Measurements from ENCODE around the gene CSHL1.
"Not testable (repeated sequence)": the region's sequence is repeated elsewhere in the genome, so short reads cannot be mapped to it uniquely, and the experiment has no call there.

Gene CSHL1

GRCh38 chr17:63918305-63918704 lies 7.2 kb upstream of the CSHL1 start:
- DNase-seq, result no peak
- TF ChIP-seq GATA1 (IDR thresholded peaks at IDR 0.05; ENCODE audit: low read depth, low read length) (no peak), POLR2A (IDR thresholded peaks at IDR 0.05; ENCODE audit: low read length) (no peak)

- DNase-seq, result no peak
- TF ChIP-seq GATA1 (IDR thresholded peaks at IDR 0.05; ENCODE audit: low read depth, low read length) (no peak), POLR2A (IDR thresholded peaks at IDR 0.05; ENCODE audit: low read length) (no peak)
Observed at GRCh38 chr17:63917646-63918045, 6.6 kb upstream of the CSHL1 start.

GRCh38 chr17:63917206-63917605 lies 6.1 kb upstream of the CSHL1 start:
- not testable (repeated sequence) for DNase-seq

- no peak for TF ChIP-seq GATA1 (IDR thresholded peaks at IDR 0.05; ENCODE audit: low read depth, low read length)
- TF ChIP-seq POLR2A (IDR thresholded peaks at IDR 0.05; ENCODE audit: low read length), result no peak
- DNase-seq, result no peak
Observed at GRCh38 chr17:63916566-63917185, 5.6 kb upstream of the CSHL1 start.

- DNase-seq, result not testable (repeated sequence)
Observed at GRCh38 chr17:63915753-63916152, 4.7 kb upstream of the CSHL1 start.

GRCh38 chr17:63914471-63914870 lies 3.4 kb upstream of the CSHL1 start:
- TF ChIP-seq POLR2A (IDR thresholded peaks at IDR 0.05; ENCODE audit: low read length) (no peak), GATA1 (IDR thresholded peaks at IDR 0.05; ENCODE audit: low read depth, low read length) (no peak)
- DNase-seq, result no peak

- TF ChIP-seq GATA1 (IDR thresholded peaks at IDR 0.05; ENCODE audit: low read depth, low read length) (no peak), POLR2A (IDR thresholded peaks at IDR 0.05; ENCODE audit: low read length) (no peak)
- peak in 1 of 2 experiments; percentile 69 for DNase-seq
Observed at GRCh38 chr17:63911657-63912100, 621 bp upstream of the CSHL1 start.

- TF ChIP-seq POLR2A (IDR thresholded peaks at IDR 0.05; ENCODE audit: low read length) (no peak), GATA1 (IDR thresholded peaks at IDR 0.05; ENCODE audit: low read depth, low read length) (no peak)
- DNase-seq, result no peak
Observed at GRCh38 chr17:63910096-63910495, 962 bp downstream of the CSHL1 start.

GRCh38 chr17:63909586-63909985 lies 1.5 kb downstream of the CSHL1 start:
- DNase-seq, result not testable (repeated sequence)

- peak in 1 of 2 experiments; percentile 19 for DNase-seq
Observed at GRCh38 chr17:63907161-63907778, 3.8 kb downstream of the CSHL1 start.

GRCh38 chr17:63904796-63905195 lies 6.3 kb downstream of the CSHL1 start:
- DNase-seq, result not testable (repeated sequence)

GRCh38 chr17:63903787-63904201 lies 7.3 kb downstream of the CSHL1 start:
- peak in 1 of 2 experiments; percentile 51 for DNase-seq

- DNase-seq, result not testable (repeated sequence)
Observed at GRCh38 chr17:63901971-63902370, 9.1 kb downstream of the CSHL1 start.

GRCh38 chr17:63898899-63899798 lies 11.9 kb downstream of the CSHL1 start:
- DNase-seq, result not testable (repeated sequence)

GRCh38 chr17:63896524-63897354 lies 14.3 kb downstream of the CSHL1 start, which contains the start of gene CSH1:
TSS of gene CSH1 (minus strand) at chr17:63896574. CDS start at chr17:63896511, 63 bp downstream.
- not testable (repeated sequence) for DNase-seq

- DNase-seq, result not testable (repeated sequence)
Observed at GRCh38 chr17:63894821-63895220, 16.2 kb downstream of the CSHL1 start.

GRCh38 chr17:63894021-63894420 lies 17.0 kb downstream of the CSHL1 start:
- not testable (repeated sequence) for DNase-seq

- peak in 1 of 2 experiments; percentile 41 for DNase-seq
Observed at GRCh38 chr17:63892316-63893037, 18.6 kb downstream of the CSHL1 start.

GRCh38 chr17:63889026-63889848 lies 21.8 kb downstream of the CSHL1 start:
- DNase-seq, result peak in 1 of 2 experiments; percentile 59

Data from erythroblast (primary cell).